ENCODE data around the gene RPL31. TPM values are rescaled to one million over a fixed set of nuclear protein-coding genes. Genes with fewer than 3 reads are reported as not detected.

Gene RPL31
- total RNA-seq, 1 donor from 2014 or later: 1,129 TPM

DNA sequence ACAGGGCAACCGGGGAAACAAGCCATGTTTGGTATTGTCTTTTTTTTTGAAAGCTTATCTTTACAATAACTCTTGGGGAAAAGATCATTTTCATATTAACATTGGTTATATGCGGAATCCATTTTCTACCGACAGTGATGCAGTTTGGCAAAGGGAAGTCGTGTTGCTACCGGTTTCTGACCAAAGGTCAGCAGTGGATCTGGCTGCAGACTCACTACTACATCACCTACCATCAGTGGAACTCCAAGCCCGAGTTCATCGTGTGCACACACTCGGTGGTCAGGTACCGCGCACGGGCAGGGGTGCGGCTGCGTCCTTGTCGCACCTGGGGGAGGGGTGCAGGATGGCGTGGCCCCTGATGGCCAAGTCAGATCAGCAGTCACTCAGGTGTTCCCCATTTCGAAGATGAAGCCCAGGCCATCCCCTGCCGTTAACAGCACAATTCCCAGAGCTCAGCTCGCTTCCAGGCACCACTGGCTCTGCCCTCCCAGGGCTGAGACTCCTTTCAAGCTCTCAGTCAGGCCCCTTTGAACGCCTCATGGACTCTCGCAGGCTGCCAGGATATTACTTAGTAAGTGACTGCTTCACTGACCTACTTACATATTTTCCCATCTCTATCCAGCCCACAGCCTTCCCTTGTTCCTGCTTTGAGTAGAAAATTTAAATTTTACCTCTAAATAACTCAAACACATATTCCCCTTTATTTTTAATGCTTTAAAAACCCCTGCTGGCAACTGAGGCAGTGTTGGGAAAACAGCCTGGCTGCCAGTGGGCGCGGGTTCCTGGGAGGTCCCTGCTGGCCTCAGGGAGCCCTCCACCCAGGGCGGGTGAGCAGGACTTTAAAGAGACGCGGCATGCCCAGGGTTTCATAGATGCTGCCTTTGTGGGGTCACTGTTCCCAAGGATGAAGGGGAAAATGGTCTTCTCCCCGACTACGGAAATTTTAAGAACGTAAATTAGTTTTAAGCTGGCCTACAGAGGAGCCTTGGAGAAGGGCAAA lies 33.6 kb upstream of the RPL31 start:
- FAIRE-seq (no peak), DNase-seq (ENCODE audit: low read depth) (no peak)
- peaks cover 9% of the 10 kb centered on the region for H3K36me3 Mint-ChIP-seq (ENCODE audit: low read depth, unreplicated experiment)
- peaks cover 16% of the 10 kb centered on the region for H3K27me3 Mint-ChIP-seq (ENCODE audit: low read depth, unreplicated experiment)
- H3K27ac ChIP-seq (ENCODE audit: low read depth, low read length): no peak overlapping the region
- peaks cover 8% of the 10 kb centered on the region for H3K36me3 ChIP-seq (ENCODE audit: insufficient read depth, low read length)
- H3K79me2 ChIP-seq (ENCODE audit: insufficient read depth, low read length): no peaks in the 10 kb centered on the region
- no peak overlapping the region for H3K4me3 Mint-ChIP-seq (ENCODE audit: unreplicated experiment)
- no peaks in the 10 kb centered on the region for H3K27me3 ChIP-seq (ENCODE audit: insufficient read depth, low read length)
- no peak overlapping the region for H2AFZ ChIP-seq (ENCODE audit: low read depth, low read length)
- no peak overlapping the region for H3K4me3 ChIP-seq (ENCODE audit: insufficient read depth, low read depth, low read length)
- TF ChIP-seq, protein P1, sequence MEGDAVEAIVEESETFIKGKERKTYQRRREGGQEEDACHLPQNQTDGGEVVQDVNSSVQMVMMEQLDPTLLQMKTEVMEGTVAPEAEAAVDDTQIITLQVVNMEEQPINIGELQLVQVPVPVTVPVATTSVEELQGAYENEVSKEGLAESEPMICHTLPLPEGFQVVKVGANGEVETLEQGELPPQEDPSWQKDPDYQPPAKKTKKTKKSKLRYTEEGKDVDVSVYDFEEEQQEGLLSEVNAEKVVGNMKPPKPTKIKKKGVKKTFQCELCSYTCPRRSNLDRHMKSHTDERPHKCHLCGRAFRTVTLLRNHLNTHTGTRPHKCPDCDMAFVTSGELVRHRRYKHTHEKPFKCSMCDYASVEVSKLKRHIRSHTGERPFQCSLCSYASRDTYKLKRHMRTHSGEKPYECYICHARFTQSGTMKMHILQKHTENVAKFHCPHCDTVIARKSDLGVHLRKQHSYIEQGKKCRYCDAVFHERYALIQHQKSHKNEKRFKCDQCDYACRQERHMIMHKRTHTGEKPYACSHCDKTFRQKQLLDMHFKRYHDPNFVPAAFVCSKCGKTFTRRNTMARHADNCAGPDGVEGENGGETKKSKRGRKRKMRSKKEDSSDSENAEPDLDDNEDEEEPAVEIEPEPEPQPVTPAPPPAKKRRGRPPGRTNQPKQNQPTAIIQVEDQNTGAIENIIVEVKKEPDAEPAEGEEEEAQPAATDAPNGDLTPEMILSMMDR (IDR thresholded peaks at IDR 0.05; ENCODE audit: insufficient read depth, low read depth, low read length): no peak
- TF ChIP-seq EZH2 (IDR thresholded peaks at IDR 0.05; ENCODE audit: insufficient read depth, low read length): no peak
- H3K4me1 Mint-ChIP-seq (ENCODE audit: low read depth, unreplicated experiment): no peaks in the 10 kb centered on the region
- peaks cover 1% of the 10 kb centered on the region for H3K9me3 Mint-ChIP-seq (ENCODE audit: unreplicated experiment)
- H3K9me3 ChIP-seq (ENCODE audit: insufficient read depth, low read depth, low read length): no peaks in the 10 kb centered on the region
- H4K20me1 ChIP-seq (ENCODE audit: insufficient read depth, low read length): no peaks in the 10 kb centered on the region
- H3K4me1 ChIP-seq (ENCODE audit: insufficient read depth, low read length): no peaks in the 10 kb centered on the region
- H3K4me2 ChIP-seq (ENCODE audit: low read length): no peak overlapping the region
- H3K9ac ChIP-seq (ENCODE audit: low read length): no peak overlapping the region
- H3K27ac Mint-ChIP-seq (ENCODE audit: unreplicated experiment): no peak overlapping the region

DNA sequence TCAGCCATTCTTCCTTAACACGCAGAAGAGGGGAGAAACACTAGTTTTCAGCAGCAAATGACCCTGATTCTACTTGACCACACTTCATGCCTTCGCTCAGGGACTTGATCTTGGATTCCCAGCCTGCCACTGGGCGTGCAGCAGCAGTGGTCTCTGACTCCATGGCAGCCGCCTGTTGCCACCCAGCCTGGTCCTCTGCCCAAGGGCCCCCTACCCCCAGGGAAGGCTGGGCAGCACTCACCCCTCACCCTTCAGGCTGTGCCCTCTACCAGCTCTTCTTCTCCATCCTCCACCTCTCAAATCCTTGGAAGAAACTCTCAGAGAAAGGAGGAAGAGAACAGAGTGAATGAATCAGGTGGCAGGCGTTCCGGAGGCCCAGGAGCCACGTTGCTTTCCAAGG lies 32.1 kb upstream of the RPL31 start:
- peaks cover 13% of the 10 kb centered on the region for H3K36me3 Mint-ChIP-seq (ENCODE audit: low read depth, unreplicated experiment)
- Histone ChIP-seq H3K9ac (ENCODE audit: low read length) (no peak overlapping the region), H3K9me3 (ENCODE audit: insufficient read depth, low read depth, low read length) (no peaks in the 10 kb centered on the region), H3K4me3 (ENCODE audit: insufficient read depth, low read depth, low read length) (no peak overlapping the region), H2AFZ (ENCODE audit: low read depth, low read length) (no peak overlapping the region), H3K36me3 (ENCODE audit: insufficient read depth, low read length) (peaks cover 8% of the 10 kb centered on the region), H3K27me3 (ENCODE audit: insufficient read depth, low read length) (no peaks in the 10 kb centered on the region), H3K4me1 (ENCODE audit: insufficient read depth, low read length) (no peaks in the 10 kb centered on the region), H3K79me2 (ENCODE audit: insufficient read depth, low read length) (no peaks in the 10 kb centered on the region), H3K27ac (ENCODE audit: low read depth, low read length) (no peak overlapping the region), H4K20me1 (ENCODE audit: insufficient read depth, low read length) (no peaks in the 10 kb centered on the region), H3K4me2 (ENCODE audit: low read length) (no peak overlapping the region)
- no peak overlapping the region for H3K27ac Mint-ChIP-seq (ENCODE audit: unreplicated experiment)
- no peaks in the 10 kb centered on the region for H3K4me1 Mint-ChIP-seq (ENCODE audit: low read depth, unreplicated experiment)
- no peak for DNase-seq (ENCODE audit: low read depth)
- no peak for TF ChIP-seq EZH2 (IDR thresholded peaks at IDR 0.05; ENCODE audit: insufficient read depth, low read length)
- TF ChIP-seq, protein P1 (IDR thresholded peaks at IDR 0.05; ENCODE audit: insufficient read depth, low read depth, low read length): no peak
- no peak overlapping the region for H3K4me3 Mint-ChIP-seq (ENCODE audit: unreplicated experiment)
- peaks cover 16% of the 10 kb centered on the region for H3K27me3 Mint-ChIP-seq (ENCODE audit: low read depth, unreplicated experiment)
- no peak for FAIRE-seq
- H3K9me3 Mint-ChIP-seq (ENCODE audit: unreplicated experiment): peaks cover 1% of the 10 kb centered on the region

DNA sequence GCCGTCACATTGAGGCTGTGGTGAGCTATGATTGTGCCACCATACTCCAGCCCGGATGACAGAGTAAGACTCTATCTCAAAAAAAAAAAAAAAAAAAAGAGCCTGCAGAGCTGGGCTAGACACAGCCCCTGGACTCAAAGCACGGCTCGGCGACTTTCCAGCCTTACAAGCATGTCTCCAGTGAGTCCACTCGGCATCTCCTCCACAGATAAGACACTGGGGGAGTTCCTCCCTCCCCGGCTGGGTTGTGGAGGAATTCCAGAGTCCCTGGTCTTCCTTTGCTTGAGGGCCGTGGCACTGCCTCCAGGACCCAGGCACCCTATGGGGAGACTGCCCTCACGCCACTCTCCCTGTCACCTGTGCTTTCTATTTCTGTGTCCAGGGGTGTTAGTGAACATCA lies 30.9 kb upstream of the RPL31 start:
- peaks cover 1% of the 10 kb centered on the region for H3K9me3 Mint-ChIP-seq (ENCODE audit: unreplicated experiment)
- H3K9me3 ChIP-seq (ENCODE audit: insufficient read depth, low read depth, low read length): no peaks in the 10 kb centered on the region
- H3K9ac ChIP-seq (ENCODE audit: low read length): no peak overlapping the region
- H3K4me3 Mint-ChIP-seq (ENCODE audit: unreplicated experiment): no peak overlapping the region
- H3K27me3 Mint-ChIP-seq (ENCODE audit: low read depth, unreplicated experiment): peaks cover 16% of the 10 kb centered on the region
- peaks cover 8% of the 10 kb centered on the region for H3K36me3 ChIP-seq (ENCODE audit: insufficient read depth, low read length)
- no peaks in the 10 kb centered on the region for H3K4me1 Mint-ChIP-seq (ENCODE audit: low read depth, unreplicated experiment)
- H4K20me1 ChIP-seq (ENCODE audit: insufficient read depth, low read length): no peaks in the 10 kb centered on the region
- no peaks in the 10 kb centered on the region for H3K79me2 ChIP-seq (ENCODE audit: insufficient read depth, low read length)
- TF ChIP-seq, protein P1 (IDR thresholded peaks at IDR 0.05; ENCODE audit: insufficient read depth, low read depth, low read length): no peak
- no peak for TF ChIP-seq EZH2 (IDR thresholded peaks at IDR 0.05; ENCODE audit: insufficient read depth, low read length)
- no peak overlapping the region for H2AFZ ChIP-seq (ENCODE audit: low read depth, low read length)
- H3K27ac ChIP-seq (ENCODE audit: low read depth, low read length): no peak overlapping the region
- H3K27ac Mint-ChIP-seq (ENCODE audit: unreplicated experiment): no peak overlapping the region
- peaks cover under 1% of the 10 kb centered on the region for H3K4me1 ChIP-seq (ENCODE audit: insufficient read depth, low read length)
- DNase-seq (ENCODE audit: low read depth): no peak
- no peaks in the 10 kb centered on the region for H3K27me3 ChIP-seq (ENCODE audit: insufficient read depth, low read length)
- FAIRE-seq: no peak
- no peak overlapping the region for H3K4me3 ChIP-seq (ENCODE audit: insufficient read depth, low read depth, low read length)
- no peak overlapping the region for H3K4me2 ChIP-seq (ENCODE audit: low read length)
- H3K36me3 Mint-ChIP-seq (ENCODE audit: low read depth, unreplicated experiment): peaks cover 13% of the 10 kb centered on the region
